BLaER1 (cell line): ENCODE data around the gene FCRL6.
A peak's percentile ranks its signal among the peaks of the same experiment; 100 is the strongest.

Source experiments
- H3K27ac ChIP-seq: shearing (Covaris generic); formaldehyde crosslinking; 2 replicates; pipeline ENCODE4 v1.8.1; 2022
- H3K27me3 ChIP-seq: shearing (Covaris generic); formaldehyde crosslinking; 2 replicates; pipeline ENCODE4 v1.8.1; 2022
- H3K36me3 ChIP-seq: shearing (Covaris generic); formaldehyde crosslinking; 2 replicates; pipeline ENCODE4 v1.8.1; 2022
- H3K4me1 ChIP-seq: shearing (Covaris generic); formaldehyde crosslinking; 2 replicates; pipeline ENCODE4 v1.8.1; 2022
- H3K4me2 ChIP-seq: shearing (Covaris generic); formaldehyde crosslinking; 2 replicates; pipeline ENCODE4 v1.8.1; 2022
- H3K4me3 ChIP-seq: shearing (Covaris generic); formaldehyde crosslinking; 2 replicates; pipeline ENCODE4 v1.8.1; 2022
- H3K9ac ChIP-seq: shearing (Covaris generic); formaldehyde crosslinking; 2 replicates; pipeline ENCODE4 v1.8.1; 2022
- H3K9me3 ChIP-seq: shearing (Covaris generic); formaldehyde crosslinking; 2 replicates; pipeline ENCODE4 v1.8.1; 2022
- H4K20me1 ChIP-seq: shearing (Covaris generic); formaldehyde crosslinking; 2 replicates; pipeline ENCODE4 v1.8.1; 2022
- Cebpa-rat ChIP-seq: shearing (Covaris generic); IDR thresholded peaks from 2 replicates; pipeline ENCODE4 v1.8.1; 2022

Gene FCRL6

DNA sequence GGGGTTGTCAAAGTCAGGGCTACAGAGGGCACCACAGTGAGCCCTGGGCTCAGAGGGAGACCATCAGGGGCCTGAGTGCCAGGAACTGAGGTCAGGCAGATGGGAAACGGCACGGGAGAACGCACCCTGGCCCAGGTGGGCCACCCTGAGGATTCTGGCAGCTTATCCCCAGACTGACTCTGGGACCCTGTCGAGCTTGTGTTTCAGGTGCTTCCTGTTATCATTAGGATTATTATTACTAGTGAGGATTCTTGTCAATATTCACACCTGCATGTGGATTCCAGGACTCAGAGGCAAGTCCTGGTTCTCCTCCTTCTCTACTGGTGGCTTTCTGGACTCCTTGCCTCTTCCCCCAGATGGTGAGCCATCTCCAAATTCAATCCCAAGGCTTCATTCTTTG lies 45.1 kb downstream of the FCRL6 start:
- Histone ChIP-seq H3K9ac (no peak overlapping the region), H3K36me3 (no peaks in the 10 kb centered on the region), H3K27me3 (no peaks in the 10 kb centered on the region; the same call in none of the 2 replicates), H3K4me1 (no peaks in the 10 kb centered on the region), H3K4me2 (no peak overlapping the region), H4K20me1 (no peaks in the 10 kb centered on the region), H3K4me3 (no peak overlapping the region), H3K9me3 (no peaks in the 10 kb centered on the region), H3K27ac (no peak overlapping the region)
- no peak for TF ChIP-seq Cebpa-rat

DNA sequence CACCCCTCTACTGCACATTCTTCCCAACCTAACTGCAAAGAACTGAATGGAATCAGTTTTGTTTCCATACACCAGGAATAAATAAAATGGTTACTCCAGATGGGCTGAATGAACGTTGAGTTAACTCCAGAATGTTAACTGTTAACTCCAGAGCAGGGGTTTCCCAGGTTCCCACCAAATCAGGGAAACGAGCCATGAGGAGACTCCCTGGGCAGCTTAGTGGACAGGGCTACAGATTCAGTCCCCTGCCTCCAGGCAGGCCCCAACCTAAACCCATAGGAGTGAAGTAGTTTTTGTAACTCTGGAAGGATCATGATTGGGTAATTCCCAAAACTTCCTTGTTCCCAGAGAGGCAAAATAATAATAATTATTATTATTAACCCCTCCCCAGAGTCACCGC lies 46.2 kb downstream of the FCRL6 start:
- Histone ChIP-seq H3K36me3 (no peaks in the 10 kb centered on the region), H3K27ac (no peak overlapping the region), H3K9me3 (no peaks in the 10 kb centered on the region), H3K27me3 (peaks cover 7% of the 10 kb centered on the region), H3K4me2 (no peak overlapping the region), H3K4me1 (no peaks in the 10 kb centered on the region), H3K4me3 (no peak overlapping the region), H4K20me1 (no peaks in the 10 kb centered on the region), H3K9ac (no peak overlapping the region)
- TF ChIP-seq Cebpa-rat: no peak

DNA sequence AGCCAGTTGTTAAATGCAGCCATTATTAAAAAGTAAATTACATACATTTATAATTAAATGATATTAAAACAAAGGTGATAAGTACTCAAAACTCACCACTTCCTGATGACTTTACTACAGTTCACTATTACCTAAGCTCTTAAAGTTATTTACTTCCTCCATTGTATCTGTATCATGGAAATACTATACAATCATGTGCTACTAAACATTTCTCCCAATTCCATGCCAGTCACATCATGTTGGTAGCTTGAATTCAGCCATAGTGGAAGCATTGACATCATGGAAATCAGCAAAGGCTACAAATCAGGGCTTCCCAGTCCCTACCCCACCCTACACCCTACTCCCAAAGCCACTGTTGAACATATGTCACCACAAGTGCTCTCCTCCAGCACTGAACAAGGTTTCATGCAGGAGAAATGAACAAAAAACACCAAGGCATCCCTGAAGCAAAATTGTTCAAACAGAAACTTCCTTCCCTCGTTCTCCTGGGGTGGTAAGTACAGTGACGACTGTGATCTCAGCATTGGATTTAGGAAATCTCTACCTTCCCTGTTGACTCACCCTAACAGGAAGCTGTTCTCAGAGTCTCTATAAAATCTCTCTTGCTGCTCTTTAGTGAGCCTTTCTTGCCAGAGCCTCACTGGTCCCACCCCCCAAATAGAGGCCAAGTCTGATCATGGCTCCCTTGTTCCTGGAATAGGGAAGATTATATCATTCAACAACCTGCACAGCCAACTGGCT lies 47.6 kb downstream of the FCRL6 start:
- Histone ChIP-seq H3K36me3 (no peaks in the 10 kb centered on the region), H3K4me3 (no peak overlapping the region), H3K9me3 (no peaks in the 10 kb centered on the region), H3K4me2 (no peak overlapping the region), H3K9ac (no peak overlapping the region), H3K27me3 (peaks cover 21% of the 10 kb centered on the region), H4K20me1 (no peaks in the 10 kb centered on the region), H3K27ac (no peak overlapping the region), H3K4me1 (no peaks in the 10 kb centered on the region)
- no peak for TF ChIP-seq Cebpa-rat

DNA sequence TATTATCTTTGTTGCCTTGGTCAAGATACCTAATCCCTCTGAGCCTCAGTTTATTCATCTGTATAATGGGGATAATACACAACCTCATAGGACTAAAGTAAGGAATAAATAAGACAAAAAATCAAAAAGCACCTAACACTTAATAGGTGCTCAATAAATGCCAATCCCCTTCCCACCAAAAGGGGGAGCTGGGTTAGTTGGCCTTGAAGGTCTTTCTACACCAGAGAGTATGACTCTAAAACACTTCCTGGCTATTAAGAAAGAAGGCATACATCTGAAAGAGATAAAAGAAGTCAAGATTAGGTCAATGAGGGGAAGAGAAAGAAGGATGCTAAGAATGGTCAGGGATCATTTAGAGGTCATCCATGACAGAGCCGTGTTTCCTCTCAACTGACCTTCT lies 49.2 kb downstream of the FCRL6 start:
- no peak overlapping the region for H3K9ac ChIP-seq
- no peak overlapping the region for H3K27ac ChIP-seq
- no peaks in the 10 kb centered on the region for H3K36me3 ChIP-seq
- H3K9me3 ChIP-seq: no peaks in the 10 kb centered on the region
- peaks cover 37% of the 10 kb centered on the region for H3K27me3 ChIP-seq
- no peak overlapping the region for H3K4me2 ChIP-seq
- no peak for TF ChIP-seq Cebpa-rat
- H3K4me3 ChIP-seq: no peak overlapping the region
- H3K4me1 ChIP-seq: no peaks in the 10 kb centered on the region
- no peaks in the 10 kb centered on the region for H4K20me1 ChIP-seq

DNA sequence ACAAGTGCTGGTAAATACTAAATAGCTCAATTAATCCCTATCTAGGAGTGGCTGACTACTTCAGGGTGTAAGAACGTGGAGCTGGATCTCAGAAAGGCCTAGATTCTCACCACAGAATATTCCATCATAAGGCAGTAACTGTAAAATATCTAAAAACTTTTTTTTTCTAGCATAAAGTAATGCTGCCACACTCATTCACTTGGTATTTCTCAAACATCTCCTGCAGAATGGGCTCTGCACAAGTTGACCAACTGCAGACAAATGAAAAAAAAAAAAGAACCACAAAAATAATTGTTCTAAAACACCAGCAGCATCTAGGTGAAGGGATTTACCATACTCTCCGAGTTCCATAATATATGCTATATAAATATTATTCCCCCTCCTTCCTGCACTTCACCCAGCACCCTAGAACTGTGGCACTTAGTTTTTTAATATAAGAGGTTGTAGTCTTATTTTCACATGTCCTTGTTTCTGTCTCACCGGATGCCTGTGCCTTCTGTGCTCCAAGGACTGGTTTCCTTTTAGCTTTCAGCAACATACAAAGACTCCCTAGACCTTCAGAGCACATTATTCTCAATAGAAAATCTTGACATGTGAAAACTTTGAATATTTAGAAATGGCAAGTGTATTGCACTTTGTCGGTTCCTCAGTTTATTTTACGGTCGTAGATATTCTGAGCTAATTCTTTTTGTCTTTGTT lies 51.4 kb downstream of the FCRL6 start:
- H3K4me2 ChIP-seq: no peak overlapping the region
- no peaks in the 10 kb centered on the region for H4K20me1 ChIP-seq
- no peaks in the 10 kb centered on the region for H3K36me3 ChIP-seq
- H3K9me3 ChIP-seq: no peaks in the 10 kb centered on the region
- H3K4me1 ChIP-seq: no peaks in the 10 kb centered on the region
- H3K27ac ChIP-seq: no peak overlapping the region
- no peak overlapping the region for H3K4me3 ChIP-seq
- no peak for TF ChIP-seq Cebpa-rat
- no peak overlapping the region for H3K9ac ChIP-seq
- peaks cover 38% of the 10 kb centered on the region for H3K27me3 ChIP-seq

DNA sequence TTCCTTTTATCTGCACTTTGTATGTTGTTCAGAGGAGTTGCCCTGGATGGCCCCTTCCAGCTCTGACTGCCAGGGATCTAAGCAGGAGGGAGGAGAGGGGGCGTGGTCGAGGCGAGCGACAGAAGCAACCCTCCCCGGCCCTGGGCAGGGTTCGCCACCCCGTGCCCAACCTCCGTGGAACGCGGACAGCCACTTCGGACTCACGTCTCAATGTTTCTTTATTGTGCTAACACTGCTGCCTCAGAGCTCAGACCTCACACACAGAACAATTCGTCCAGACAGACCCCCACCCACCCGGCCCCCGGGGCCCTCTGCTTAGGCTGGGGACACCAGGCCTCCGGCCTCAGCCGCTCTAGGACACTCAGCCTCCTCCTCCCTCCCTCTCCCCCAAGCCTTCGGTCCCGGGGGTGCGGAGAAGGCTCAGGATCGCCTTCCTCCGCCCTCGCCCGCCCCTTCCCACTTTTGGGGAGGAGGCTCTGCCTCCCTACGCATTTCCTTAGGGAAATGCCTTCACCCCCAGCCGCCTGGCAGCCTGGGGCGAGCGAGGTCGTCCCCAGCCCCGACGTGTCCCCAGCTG lies 52.0 kb downstream of the FCRL6 start:
- no peaks in the 10 kb centered on the region for H3K4me1 ChIP-seq
- H3K27me3 ChIP-seq: peaks cover 38% of the 10 kb centered on the region
- H3K9ac ChIP-seq: peak overlapping the region; percentile 55; the same call in 1 of the 2 replicates
- H3K4me3 ChIP-seq: peak overlapping the region; percentile 65
- no peaks in the 10 kb centered on the region for H4K20me1 ChIP-seq
- H3K4me2 ChIP-seq: peak overlapping the region; percentile 81
- no peak for TF ChIP-seq Cebpa-rat
- no peak overlapping the region for H3K27ac ChIP-seq
- no peaks in the 10 kb centered on the region for H3K9me3 ChIP-seq
- H3K36me3 ChIP-seq: no peaks in the 10 kb centered on the region

- Histone ChIP-seq H3K4me3 (peak overlapping the region; percentile 65), H3K4me1 (no peaks in the 10 kb centered on the region), H3K9me3 (no peaks in the 10 kb centered on the region), H3K27me3 (peaks cover 38% of the 10 kb centered on the region), H3K27ac (no peak overlapping the region), H4K20me1 (no peaks in the 10 kb centered on the region), H3K36me3 (no peaks in the 10 kb centered on the region), H3K9ac (peak overlapping the region; percentile 55; the same call in 1 of the 2 replicates), H3K4me2 (peak overlapping the region; percentile 81)
- no peak for TF ChIP-seq Cebpa-rat
Observed at GRCh38 chr1:159854693-159855192, 52.6 kb downstream of the FCRL6 start.

GRCh38 chr1:159855709-159856108 lies 53.5 kb downstream of the FCRL6 start:
- Histone ChIP-seq H3K4me1 (no peaks in the 10 kb centered on the region), H3K9me3 (no peaks in the 10 kb centered on the region), H3K36me3 (no peaks in the 10 kb centered on the region), H3K27ac (no peak overlapping the region), H3K9ac (no peak overlapping the region), H4K20me1 (no peaks in the 10 kb centered on the region), H3K27me3 (peaks cover 39% of the 10 kb centered on the region), H3K4me3 (no peak overlapping the region), H3K4me2 (no peak overlapping the region)
- no peak for TF ChIP-seq Cebpa-rat

DNA sequence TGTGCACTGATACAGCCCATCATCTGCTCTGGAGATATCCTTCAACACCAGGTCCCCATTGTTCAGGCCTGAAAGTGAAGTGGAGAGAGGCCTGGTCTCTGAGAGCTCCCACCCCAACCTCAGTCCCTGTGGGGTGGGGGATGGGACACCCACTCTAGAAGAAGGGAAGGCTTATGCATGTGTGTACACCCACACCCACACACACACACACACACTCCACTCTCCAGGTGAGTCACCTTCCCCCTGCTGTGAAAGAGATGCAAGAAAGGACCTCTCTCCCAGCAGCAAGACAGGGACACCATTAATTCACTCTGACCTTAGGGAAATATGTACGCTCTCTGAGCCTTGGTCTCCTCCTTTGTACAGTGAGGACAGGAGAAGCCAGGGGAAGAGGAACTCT lies 54.4 kb downstream of the FCRL6 start:
- Histone ChIP-seq H3K4me2 (no peak overlapping the region), H3K36me3 (no peaks in the 10 kb centered on the region), H3K9me3 (no peaks in the 10 kb centered on the region), H3K27ac (no peak overlapping the region), H3K4me3 (no peak overlapping the region), H4K20me1 (no peaks in the 10 kb centered on the region), H3K4me1 (no peaks in the 10 kb centered on the region), H3K9ac (no peak overlapping the region), H3K27me3 (peaks cover 42% of the 10 kb centered on the region)
- TF ChIP-seq Cebpa-rat: no peak

GRCh38 chr1:159857889-159858288 lies 55.7 kb downstream of the FCRL6 start:
- no peak overlapping the region for H3K4me2 ChIP-seq
- no peak overlapping the region for H3K4me3 ChIP-seq
- no peak for TF ChIP-seq Cebpa-rat
- H4K20me1 ChIP-seq: no peaks in the 10 kb centered on the region
- no peak overlapping the region for H3K27ac ChIP-seq
- no peaks in the 10 kb centered on the region for H3K4me1 ChIP-seq
- H3K27me3 ChIP-seq: peaks cover 39% of the 10 kb centered on the region
- H3K9ac ChIP-seq: no peak overlapping the region
- H3K9me3 ChIP-seq: no peaks in the 10 kb centered on the region
- H3K36me3 ChIP-seq: no peaks in the 10 kb centered on the region
